PC-3 (cell line): ENCODE results near the gene MYO5B. TPM values are rescaled to one million over a fixed set of nuclear protein-coding genes. Genes with fewer than 3 reads are reported as not detected.

Source experiments
- ATAC-seq: fragments of 200-7000 bp; cut with Tn5 transposase; 2 replicates; pipeline ENCODE4 v1.9.1; 2020; ENCODE audit warnings: mild to moderate bottlenecking, moderate library complexity
- BruUV-seq: library from RNA; stranded (reverse); fragments of 400-500 nt; replicated peaks from 2 replicates; lab custom pipeline; 2021; lab: Mats Ljungman, UMichigan
- CTCF ChIA-PET: fragments of 300-600 bp; sonication (Branson Sonifier 250); formaldehyde crosslinking; loops from one replicate; lab custom pipeline; 2022; ENCODE audit warnings: antibody characterized with exemption; lab: Charles Lee
- POLR2A ChIA-PET: fragments of 300-600 bp; sonication (Branson Sonifier 250); formaldehyde crosslinking; loops from one replicate; lab custom pipeline; 2022; ENCODE audit warnings: antibody characterized with exemption; ENCODE audit not compliant: unreplicated experiment; lab: Charles Lee
- DNase-seq: peaks from one replicate; pipeline ENCODE4 v3.0.0-alpha.2; 2015
- H2AFZ ChIP-seq: fragments of 300-600 bp; sonication (generic); 2 replicates; pipeline ENCODE4 v1.6.0; 2016; ENCODE audit warnings: antibody characterized with exemption, low read length
- H3F3A ChIP-seq: fragments of 300-600 bp; sonication (generic); one replicate; pipeline ENCODE4 v1.6.0; 2017; ENCODE audit warnings: antibody characterized with exemption, low read length, control low read depth, mild to moderate bottlenecking; ENCODE audit not compliant: unreplicated experiment
- H3K27ac ChIP-seq: fragments of 300-600 bp; sonication (generic); 2 replicates; pipeline ENCODE4 v1.5.1; 2016; ENCODE audit warnings: mild to moderate bottlenecking, low read length
- H3K27me3 ChIP-seq: fragments of 300-600 bp; sonication (generic); 2 replicates; pipeline ENCODE4 v1.6.1; 2016; ENCODE audit warnings: low read length, mixed read lengths
- H3K36me3 ChIP-seq: fragments of 300-600 bp; sonication (generic); 2 replicates; pipeline ENCODE4 v1.6.1; 2016; ENCODE audit warnings: low read depth, mixed run types, low read length, mixed read lengths
- H3K4me1 ChIP-seq: fragments of 300-600 bp; sonication (generic); 2 replicates; pipeline ENCODE4 v1.5.1; 2016; ENCODE audit warnings: low read length; ENCODE audit not compliant: insufficient read depth
- H3K4me2 ChIP-seq: fragments of 300-600 bp; sonication (generic); 2 replicates; pipeline ENCODE4 v1.6.0; 2016; ENCODE audit warnings: low read length
- H3K4me3 ChIP-seq: fragments of 300-600 bp; sonication (generic); 2 replicates; pipeline ENCODE4 v1.5.1; 2016; ENCODE audit warnings: mild to moderate bottlenecking, low read length, mixed read lengths
- H3K79me2 ChIP-seq: fragments of 300-600 bp; sonication (generic); 2 replicates; pipeline ENCODE4 v1.6.1; 2017; ENCODE audit warnings: low read length, mixed read lengths
- H3K9ac ChIP-seq: fragments of 300-600 bp; sonication (generic); 2 replicates; pipeline ENCODE4 v1.6.0; 2016; ENCODE audit warnings: mild to moderate bottlenecking, low read length
- H3K9me2 ChIP-seq: fragments of 300-600 bp; sonication (generic); replicated peaks from 2 replicates; pipeline ENCODE4 v1.6.1; 2016; ENCODE audit warnings: mixed run types, low read length, mixed read lengths
- H3K9me3 ChIP-seq: fragments of 300-600 bp; sonication (generic); 2 replicates; pipeline ENCODE4 v1.6.1; 2016; ENCODE audit warnings: low read length, mixed read lengths
- H4K20me1 ChIP-seq: fragments of 300-600 bp; sonication (generic); 2 replicates; pipeline ENCODE4 v1.6.1; 2016; ENCODE audit warnings: low read length, mixed read lengths
- EZH2 ChIP-seq: fragments of 300-600 bp; sonication (generic); IDR thresholded peaks from one replicate; pipeline ENCODE4 v1.6.1; 2017; ENCODE audit warnings: antibody characterized with exemption, mild to moderate bottlenecking, low read length; ENCODE audit not compliant: unreplicated experiment
- EZH2phosphoT487 ChIP-seq: fragments of 300-600 bp; sonication (generic); IDR thresholded peaks from 2 replicates; pipeline ENCODE4 v1.6.1; 2018; ENCODE audit warnings: mild to moderate bottlenecking, antibody characterized with exemption, low read length, borderline replicate concordance
- intact Hi-C: fragments of 100-400 bp; cut with micrococcal nuclease; formaldehyde crosslinking; loops from 2 replicates; pipeline ENCODE4 v1.9.0; 2023
- total RNA-seq: library from RNA; depleted of rRNA; stranded (reverse); fragments of >200 nt; gene quantifications from 2 replicates; pipeline ENCODE4 v1.2.3, GENCODE V29; 2014
- TF ChIP-seq, protein P1 (sequence below): fragments of 300-600 bp; sonication (generic); conservative IDR thresholded peaks from 2 replicates; pipeline ENCODE4 v1.5.1; 2017; ENCODE audit warnings: antibody characterized with exemption, low read depth, mild to moderate bottlenecking, low read length

The MYO5B gene
- total RNA-seq, 1 experiment from 2014 or later: 10.7 TPM

DNA sequence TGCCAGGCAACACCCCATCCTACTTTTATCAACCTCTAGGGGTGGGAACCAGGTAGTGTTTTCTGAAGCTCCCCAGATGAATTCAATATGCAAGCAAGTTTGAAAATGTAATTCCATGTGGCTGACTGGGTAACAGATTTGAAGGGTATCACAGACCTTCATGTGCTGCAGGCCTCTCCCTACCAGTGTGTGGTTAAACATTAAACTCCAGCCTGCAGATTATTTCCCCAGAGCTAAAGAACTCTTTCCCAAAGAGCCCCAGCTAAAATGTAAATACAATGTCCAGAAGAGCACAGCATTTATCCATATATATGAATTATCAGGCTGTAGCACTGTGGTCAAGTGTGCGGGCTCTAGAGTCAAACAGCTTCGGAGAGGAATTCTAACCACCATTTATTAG is 134.1 kb downstream of the MYO5B start:
- Histone ChIP-seq H3K9ac (no peak overlapping the region), H4K20me1 (no peaks in the 10 kb centered on the region), H3K4me1 (no peaks in the 10 kb centered on the region), H3K9me2 (no peaks in the 10 kb centered on the region), H3K27ac (no peak overlapping the region), H2AFZ (no peak overlapping the region), H3K79me2 (no peaks in the 10 kb centered on the region), H3K4me3 (no peak overlapping the region), H3K4me2 (no peak overlapping the region), H3F3A (no peaks in the 10 kb centered on the region), H3K9me3 (no peaks in the 10 kb centered on the region), H3K27me3 (no peaks in the 10 kb centered on the region), H3K36me3 (no peaks in the 10 kb centered on the region)
- no TSS peak for BruUV-seq
- ChIA-PET CTCF (interaction anchor here (0.6 kb wide), 1 partner anchor 991 kb away, joined by 3 read pairs; no protein-coding TSS in a partner anchor), POLR2A (no interaction called here)
- no peak for ATAC-seq
- intact Hi-C loops: no loop called here
- DNase-seq: no peak
- TF ChIP-seq EZH2phosphoT487 (no peak), EZH2 (no peak)
- TF ChIP-seq, protein P1, sequence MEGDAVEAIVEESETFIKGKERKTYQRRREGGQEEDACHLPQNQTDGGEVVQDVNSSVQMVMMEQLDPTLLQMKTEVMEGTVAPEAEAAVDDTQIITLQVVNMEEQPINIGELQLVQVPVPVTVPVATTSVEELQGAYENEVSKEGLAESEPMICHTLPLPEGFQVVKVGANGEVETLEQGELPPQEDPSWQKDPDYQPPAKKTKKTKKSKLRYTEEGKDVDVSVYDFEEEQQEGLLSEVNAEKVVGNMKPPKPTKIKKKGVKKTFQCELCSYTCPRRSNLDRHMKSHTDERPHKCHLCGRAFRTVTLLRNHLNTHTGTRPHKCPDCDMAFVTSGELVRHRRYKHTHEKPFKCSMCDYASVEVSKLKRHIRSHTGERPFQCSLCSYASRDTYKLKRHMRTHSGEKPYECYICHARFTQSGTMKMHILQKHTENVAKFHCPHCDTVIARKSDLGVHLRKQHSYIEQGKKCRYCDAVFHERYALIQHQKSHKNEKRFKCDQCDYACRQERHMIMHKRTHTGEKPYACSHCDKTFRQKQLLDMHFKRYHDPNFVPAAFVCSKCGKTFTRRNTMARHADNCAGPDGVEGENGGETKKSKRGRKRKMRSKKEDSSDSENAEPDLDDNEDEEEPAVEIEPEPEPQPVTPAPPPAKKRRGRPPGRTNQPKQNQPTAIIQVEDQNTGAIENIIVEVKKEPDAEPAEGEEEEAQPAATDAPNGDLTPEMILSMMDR: no peak

GRCh38 chr18:50058731-50059130 is 136.2 kb downstream of the MYO5B start:
- H3K9me2 ChIP-seq: no peaks in the 10 kb centered on the region
- H3K4me3 ChIP-seq: no peak overlapping the region
- no peak overlapping the region for H3K9ac ChIP-seq
- DNase-seq: no peak
- H3K27ac ChIP-seq: no peak overlapping the region
- TF ChIP-seq, protein P1: no peak
- no peak for TF ChIP-seq EZH2phosphoT487
- no peaks in the 10 kb centered on the region for H3K9me3 ChIP-seq
- H3K4me2 ChIP-seq: no peak overlapping the region
- H4K20me1 ChIP-seq: no peaks in the 10 kb centered on the region
- no peaks in the 10 kb centered on the region for H3K4me1 ChIP-seq
- H2AFZ ChIP-seq: no peak overlapping the region
- POLR2A ChIA-PET: no interaction called here
- CTCF ChIA-PET: no interaction called here
- H3F3A ChIP-seq: no peaks in the 10 kb centered on the region
- intact Hi-C loops: no loop called here
- no peak for ATAC-seq
- no peaks in the 10 kb centered on the region for H3K79me2 ChIP-seq
- no peaks in the 10 kb centered on the region for H3K36me3 ChIP-seq
- H3K27me3 ChIP-seq: no peaks in the 10 kb centered on the region
- BruUV-seq: no TSS peak

DNA sequence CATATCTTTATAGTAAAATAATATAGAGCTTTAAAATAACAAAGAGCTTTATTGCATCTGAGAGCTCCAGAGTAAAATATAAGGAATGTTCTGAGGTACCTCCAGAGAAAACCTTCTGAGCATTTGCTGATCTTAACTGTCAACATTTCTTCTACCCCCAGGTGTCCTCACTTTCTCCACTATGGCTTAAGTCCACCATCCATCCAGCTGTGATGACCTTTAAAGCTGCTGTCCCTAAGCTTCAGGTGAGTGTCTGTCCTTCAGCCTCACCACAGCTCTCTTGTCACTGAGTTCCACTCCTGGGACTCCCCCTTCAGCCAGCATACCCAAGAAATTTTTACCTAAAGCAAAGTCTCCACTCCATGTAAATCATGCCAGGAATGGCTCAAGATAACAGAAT is 137.9 kb downstream of the MYO5B start:
- no peaks in the 10 kb centered on the region for H3K9me2 ChIP-seq
- no peak for ATAC-seq
- TF ChIP-seq, protein P1: no peak
- TF ChIP-seq EZH2: no peak
- no peak for TF ChIP-seq EZH2phosphoT487
- H3K79me2 ChIP-seq: no peaks in the 10 kb centered on the region
- H2AFZ ChIP-seq: no peak overlapping the region
- CTCF ChIA-PET: interaction anchor here (1.0 kb wide), 1 partner anchor 43 kb away, joined by 3 read pairs; no protein-coding TSS in a partner anchor
- H3F3A ChIP-seq: no peaks in the 10 kb centered on the region
- H4K20me1 ChIP-seq: no peaks in the 10 kb centered on the region
- no peaks in the 10 kb centered on the region for H3K4me1 ChIP-seq
- H3K27me3 ChIP-seq: no peaks in the 10 kb centered on the region
- POLR2A ChIA-PET: no interaction called here
- no peak overlapping the region for H3K4me2 ChIP-seq
- no peaks in the 10 kb centered on the region for H3K36me3 ChIP-seq
- no peak overlapping the region for H3K27ac ChIP-seq
- H3K9me3 ChIP-seq: no peaks in the 10 kb centered on the region
- intact Hi-C loops: no loop called here
- no TSS peak for BruUV-seq
- no peak for DNase-seq
- H3K9ac ChIP-seq: no peak overlapping the region
- H3K4me3 ChIP-seq: no peak overlapping the region
